ENCODE measurements around the gene MYZAP. TPM values are rescaled to one million over a fixed set of nuclear protein-coding genes. Genes with fewer than 3 reads are reported as not detected.

Gene MYZAP
- total RNA-seq, 1 experiment from 2014 or later = 0.68 TPM

DNA sequence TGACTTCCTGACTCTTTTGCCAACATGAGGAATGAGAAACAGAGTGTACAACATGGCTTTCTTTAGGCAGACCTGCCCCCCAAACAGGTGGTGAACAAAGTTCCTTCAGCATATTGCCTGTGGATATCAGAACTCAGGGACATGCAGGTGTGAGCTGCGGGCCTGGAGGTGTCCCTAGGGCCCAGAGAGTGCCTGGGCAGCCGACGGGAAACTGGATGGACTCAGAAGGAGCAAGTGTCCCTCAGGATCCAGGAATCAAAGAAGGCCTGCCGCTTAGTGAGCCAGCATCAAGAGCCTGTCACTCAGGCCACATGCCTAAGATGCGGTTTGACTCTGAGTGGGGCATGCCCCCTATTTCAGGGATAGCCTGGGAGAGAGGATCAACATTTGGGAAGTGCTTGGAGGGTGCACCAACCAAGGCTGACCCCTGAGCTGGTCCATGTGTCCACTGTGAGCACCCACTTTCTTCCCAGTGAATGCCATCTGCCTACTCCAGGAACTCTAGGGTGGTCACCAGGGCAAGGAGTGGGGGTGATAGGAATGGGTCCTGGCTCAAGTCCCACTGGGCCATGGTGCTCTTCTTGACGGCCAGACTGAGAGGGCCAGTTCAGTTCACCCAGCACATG lies 98.8 kb downstream of the MYZAP start:
- H3K9me3 Mint-ChIP-seq = no peaks in the 10 kb centered on the region
- no peak overlapping the region for H3K4me3 Mint-ChIP-seq
- H3K36me3 Mint-ChIP-seq = no peaks in the 10 kb centered on the region
- no peak for DNase-seq (ENCODE audit: low spot score)
- CTCF ChIA-PET = no interaction called here
- peaks cover 3% of the 10 kb centered on the region; the same call in 1 of the 2 replicates for H3K27me3 Mint-ChIP-seq (ENCODE audit: low read depth)
- TF ChIP-seq MLX (CRISPR knock-in tag; IDR thresholded peaks at IDR 0.05) (no peak), MAX (CRISPR knock-in tag; IDR thresholded peaks at IDR 0.05) (no peak), RELA (CRISPR knock-in tag; IDR thresholded peaks at IDR 0.05; ENCODE audit: borderline replicate concordance) (no peak), ZNF671 (CRISPR knock-in tag; IDR thresholded peaks at IDR 0.05) (no peak), ATF6 (CRISPR knock-in tag; IDR thresholded peaks at IDR 0.05) (no peak), FOXK1 (CRISPR knock-in tag; IDR thresholded peaks at IDR 0.05) (no peak), ZNF317 (CRISPR knock-in tag; IDR thresholded peaks at IDR 0.05; ENCODE audit: borderline replicate concordance, low read depth) (no peak), ZNF396 (CRISPR knock-in tag; IDR thresholded peaks at IDR 0.05; ENCODE audit: borderline replicate concordance) (no peak), ZNF423 (CRISPR knock-in tag; IDR thresholded peaks at IDR 0.05) (no peak), ZNF219 (CRISPR knock-in tag; IDR thresholded peaks at IDR 0.05; ENCODE audit: borderline replicate concordance) (no peak), NR2C2 (CRISPR knock-in tag; IDR thresholded peaks at IDR 0.05) (no peak), HMGA2 (CRISPR knock-in tag; IDR thresholded peaks at IDR 0.05) (no peak), ZNF416 (CRISPR knock-in tag; IDR thresholded peaks at IDR 0.05) (no peak)
- no peak overlapping the region for H3K27ac Mint-ChIP-seq
- no peak for ATAC-seq
- H3K4me1 Mint-ChIP-seq = no peaks in the 10 kb centered on the region
- POLR2A ChIA-PET = interaction anchor here (0.6 kb wide), 1 partner anchor 17 kb away, joined by 3 read pairs; no protein-coding TSS in a partner anchor

DNA sequence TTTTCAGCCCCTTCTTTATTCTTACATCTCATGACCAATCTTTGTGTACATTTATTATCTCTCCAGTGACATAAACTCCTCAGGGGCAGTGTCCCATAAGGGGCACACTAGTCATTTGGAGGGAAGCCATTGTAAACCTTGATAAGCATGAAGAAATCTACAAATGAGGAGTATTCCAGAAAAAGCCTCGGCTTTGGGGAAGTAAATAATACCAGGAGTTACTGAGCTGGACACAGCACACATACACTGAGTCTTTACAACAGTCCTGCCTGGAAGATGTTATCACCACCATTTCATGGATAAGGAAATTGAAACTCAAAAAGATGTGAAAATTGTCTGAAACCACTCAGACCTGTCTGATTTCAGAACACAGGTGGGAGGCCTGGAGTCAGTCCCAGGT lies 99.4 kb downstream of the MYZAP start:
- ChIA-PET CTCF (interaction anchor here (0.8 kb wide), 1 partner anchor 50 kb away, joined by 3 read pairs; no protein-coding TSS in a partner anchor), POLR2A (no interaction called here)
- TF ChIP-seq IRF2 (CRISPR knock-in tag; IDR thresholded peaks at IDR 0.05; ENCODE audit: borderline replicate concordance, low read depth) (no peak), GTF2I (CRISPR knock-in tag; conservative IDR thresholded peaks at IDR 0.05) (no peak), ZNF532 (CRISPR knock-in tag; IDR thresholded peaks at IDR 0.05; ENCODE audit: borderline replicate concordance) (no peak), JAZF1 (CRISPR knock-in tag; IDR thresholded peaks at IDR 0.05) (no peak), ZNF425 (CRISPR knock-in tag; conservative IDR thresholded peaks at IDR 0.05) (no peak), E2F1 (CRISPR knock-in tag; IDR thresholded peaks at IDR 0.05) (no peak)
- TF ChIP-seq, protein P1, sequence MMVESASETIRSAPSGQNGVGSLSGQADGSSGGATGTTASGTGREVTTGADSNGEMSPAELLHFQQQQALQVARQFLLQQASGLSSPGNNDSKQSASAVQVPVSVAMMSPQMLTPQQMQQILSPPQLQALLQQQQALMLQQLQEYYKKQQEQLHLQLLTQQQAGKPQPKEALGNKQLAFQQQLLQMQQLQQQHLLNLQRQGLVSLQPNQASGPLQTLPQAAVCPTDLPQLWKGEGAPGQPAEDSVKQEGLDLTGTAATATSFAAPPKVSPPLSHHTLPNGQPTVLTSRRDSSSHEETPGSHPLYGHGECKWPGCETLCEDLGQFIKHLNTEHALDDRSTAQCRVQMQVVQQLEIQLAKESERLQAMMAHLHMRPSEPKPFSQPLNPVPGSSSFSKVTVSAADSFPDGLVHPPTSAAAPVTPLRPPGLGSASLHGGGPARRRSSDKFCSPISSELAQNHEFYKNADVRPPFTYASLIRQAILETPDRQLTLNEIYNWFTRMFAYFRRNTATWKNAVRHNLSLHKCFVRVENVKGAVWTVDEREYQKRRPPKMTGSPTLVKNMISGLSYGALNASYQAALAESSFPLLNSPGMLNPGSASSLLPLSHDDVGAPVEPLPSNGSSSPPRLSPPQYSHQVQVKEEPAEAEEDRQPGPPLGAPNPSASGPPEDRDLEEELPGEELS (CRISPR knock-in tag; IDR thresholded peaks at IDR 0.05) = no peak
- no peaks in the 10 kb centered on the region for H3K9me3 Mint-ChIP-seq
- H3K36me3 Mint-ChIP-seq = no peaks in the 10 kb centered on the region
- no peak overlapping the region for H3K4me3 Mint-ChIP-seq
- H3K27ac Mint-ChIP-seq = no peak overlapping the region
- H3K4me1 Mint-ChIP-seq = no peaks in the 10 kb centered on the region
- ATAC-seq (no peak), DNase-seq (ENCODE audit: low spot score) (no peak)
- H3K27me3 Mint-ChIP-seq (ENCODE audit: low read depth) = peaks cover 3% of the 10 kb centered on the region; the same call in 1 of the 2 replicates
